NT2/D1 (cell line): ENCODE measurements around the gene FRMD4B.

Source experiments
- DNase-seq: peaks from one replicate; pipeline ENCODE4 v3.0.0-alpha.2; 2011; ENCODE audit warnings: low read depth, low spot score
- H3K27me3 ChIP-seq: 2 replicates; pipeline ENCODE4 v1.6.0; 2011; ENCODE audit warnings: mild to moderate bottlenecking; ENCODE audit not compliant: insufficient read length, insufficient read depth
- H3K36me3 ChIP-seq: 2 replicates; pipeline ENCODE4 v1.6.1; 2011; ENCODE audit warnings: mild to moderate bottlenecking, low read length, mixed read lengths; ENCODE audit not compliant: insufficient read depth, insufficient read length
- H3K4me1 ChIP-seq: 2 replicates; pipeline ENCODE4 v1.5.1; 2011; ENCODE audit not compliant: insufficient read depth, insufficient read length
- H3K4me3 ChIP-seq: 2 replicates; pipeline ENCODE4 v1.5.1; 2011; ENCODE audit warnings: low read depth; ENCODE audit not compliant: insufficient read length
- H3K9ac ChIP-seq: 2 replicates; pipeline ENCODE4 v1.6.0; 2011; ENCODE audit warnings: low read depth; ENCODE audit not compliant: insufficient read length
- H3K9me3 ChIP-seq: 2 replicates; pipeline ENCODE4 v1.5.1; 2011; ENCODE audit warnings: mild to moderate bottlenecking, low read length; ENCODE audit not compliant: insufficient read depth
- SUZ12 ChIP-seq: IDR thresholded peaks from 2 replicates; pipeline ENCODE4 v1.6.1; 2011; ENCODE audit not compliant: insufficient read length, insufficient read depth; ENCODE audit errors: extremely low read depth
- YY1 ChIP-seq: IDR thresholded peaks from 2 replicates; pipeline ENCODE4 v1.6.1; 2011; ENCODE audit not compliant: insufficient read length, insufficient read depth
- ZNF274 ChIP-seq: IDR thresholded peaks from 2 replicates; pipeline ENCODE4 v1.6.1; 2011; ENCODE audit warnings: mild to moderate bottlenecking, low read depth, low read length

Gene FRMD4B

DNA sequence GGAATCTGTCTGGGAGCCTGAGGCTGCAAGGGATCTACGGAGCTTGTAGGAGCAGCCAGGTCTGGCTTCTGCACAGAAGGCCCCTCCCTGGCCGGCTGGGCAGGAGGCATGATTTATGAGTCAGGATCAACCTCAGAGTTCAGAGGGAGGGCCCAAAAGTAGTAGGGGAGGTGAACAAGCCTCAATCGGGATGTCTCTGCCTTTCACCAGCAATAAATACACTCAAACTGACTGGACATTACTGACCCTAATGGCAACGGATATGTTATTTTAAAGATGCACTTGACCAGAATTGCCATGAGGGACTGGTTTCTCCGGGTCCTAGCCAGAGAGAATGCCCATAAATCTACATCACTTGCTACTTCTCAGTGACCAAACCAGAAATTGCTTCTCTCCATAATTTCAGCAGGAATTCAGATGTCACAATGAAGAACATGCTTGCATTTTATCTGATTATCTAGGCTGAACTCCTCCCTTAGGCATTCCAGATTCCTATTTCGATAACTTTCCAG lies 153.9 kb downstream of the FRMD4B start:
- no peak for DNase-seq
- Histone ChIP-seq H3K4me1 (no peaks in the 10 kb centered on the region), H3K4me3 (no peak overlapping the region), H3K27me3 (no peaks in the 10 kb centered on the region), H3K36me3 (peaks cover 27% of the 10 kb centered on the region), H3K9me3 (no peaks in the 10 kb centered on the region), H3K9ac (no peak overlapping the region)
- no peak for TF ChIP-seq ZNF274
- TF ChIP-seq SUZ12: no peak
- no peak for TF ChIP-seq YY1

DNA sequence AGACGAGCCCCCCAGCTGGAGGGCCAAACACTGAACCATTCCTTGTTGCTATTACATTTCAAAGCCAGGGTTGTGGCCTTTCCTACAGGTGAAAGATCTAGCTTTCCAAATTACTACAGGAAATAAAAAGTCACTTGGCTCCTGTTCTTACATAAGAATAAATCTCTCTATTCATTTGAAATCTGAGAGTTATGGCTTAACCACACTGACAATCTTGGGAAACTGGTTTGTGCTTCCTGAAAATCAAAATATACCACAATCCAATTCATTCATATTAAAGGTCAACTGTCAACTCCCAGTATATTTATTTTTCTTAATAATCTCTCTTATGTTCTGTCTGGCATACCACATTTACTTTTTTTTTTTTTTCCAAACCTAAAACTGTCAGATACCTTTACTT lies 159.8 kb downstream of the FRMD4B start:
- no peak overlapping the region for H3K9ac ChIP-seq
- no peaks in the 10 kb centered on the region for H3K4me1 ChIP-seq
- TF ChIP-seq SUZ12: no peak
- no peak for TF ChIP-seq ZNF274
- no peak overlapping the region for H3K4me3 ChIP-seq
- no peaks in the 10 kb centered on the region for H3K27me3 ChIP-seq
- no peak for DNase-seq
- H3K9me3 ChIP-seq: no peaks in the 10 kb centered on the region
- H3K36me3 ChIP-seq: peaks cover 41% of the 10 kb centered on the region

DNA sequence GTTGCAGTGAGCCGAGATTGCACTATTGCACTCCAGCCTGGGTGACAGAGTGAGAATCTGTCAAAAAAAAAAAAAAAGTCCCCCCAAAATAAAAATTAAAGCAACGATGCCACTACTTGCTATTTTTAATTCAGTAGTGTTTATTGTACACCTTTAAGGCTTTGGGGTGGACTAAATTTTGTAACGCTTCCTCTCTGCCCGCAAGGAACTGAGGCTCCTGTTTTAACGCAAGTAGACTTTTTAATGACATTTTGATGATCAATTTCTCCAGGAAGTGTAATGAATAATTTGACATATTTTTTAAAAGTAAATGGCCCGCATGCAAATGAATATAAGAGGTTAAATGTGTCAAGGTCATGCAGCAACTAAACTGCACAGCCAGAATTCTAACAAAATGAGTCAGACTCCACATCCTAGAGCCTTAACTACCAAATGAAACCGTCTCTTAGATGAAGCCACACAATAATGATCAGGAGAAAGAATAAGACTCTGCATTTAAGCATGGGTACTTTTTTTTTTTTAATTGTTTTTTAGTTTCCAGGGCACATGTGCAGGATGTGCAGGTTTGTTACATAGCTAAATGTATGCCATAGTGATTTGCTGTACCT lies 166.7 kb downstream of the FRMD4B start:
- Histone ChIP-seq H3K27me3 (no peaks in the 10 kb centered on the region), H3K4me3 (no peak overlapping the region), H3K9ac (no peak overlapping the region), H3K4me1 (no peaks in the 10 kb centered on the region), H3K36me3 (peaks cover 71% of the 10 kb centered on the region), H3K9me3 (no peaks in the 10 kb centered on the region)
- TF ChIP-seq ZNF274 (no peak), SUZ12 (no peak), YY1 (no peak)
- no peak for DNase-seq

DNA sequence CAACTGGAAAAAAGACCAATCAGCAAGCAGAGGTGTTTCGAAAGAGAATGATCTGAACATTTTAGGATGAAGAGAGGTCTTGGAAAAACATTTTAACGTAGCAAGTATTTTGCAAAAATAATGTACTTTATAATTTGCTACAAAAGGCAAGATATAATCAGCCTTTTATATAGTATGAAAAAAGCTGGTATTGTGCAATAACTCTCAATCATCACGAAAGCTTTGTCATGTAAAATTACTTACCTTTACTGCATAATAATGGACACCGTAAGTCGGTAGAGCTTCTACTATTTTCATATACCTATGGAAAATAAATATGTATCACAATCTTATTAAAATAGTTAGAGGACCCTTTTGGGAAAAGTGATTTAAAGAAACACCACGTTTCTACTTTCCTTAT lies 167.8 kb downstream of the FRMD4B start:
- no peaks in the 10 kb centered on the region for H3K4me1 ChIP-seq
- no peaks in the 10 kb centered on the region for H3K9me3 ChIP-seq
- no peak overlapping the region for H3K9ac ChIP-seq
- DNase-seq: no peak
- no peaks in the 10 kb centered on the region for H3K27me3 ChIP-seq
- H3K36me3 ChIP-seq: peaks cover 70% of the 10 kb centered on the region
- no peak overlapping the region for H3K4me3 ChIP-seq
- TF ChIP-seq ZNF274 (no peak), SUZ12 (no peak), YY1 (no peak)

DNA sequence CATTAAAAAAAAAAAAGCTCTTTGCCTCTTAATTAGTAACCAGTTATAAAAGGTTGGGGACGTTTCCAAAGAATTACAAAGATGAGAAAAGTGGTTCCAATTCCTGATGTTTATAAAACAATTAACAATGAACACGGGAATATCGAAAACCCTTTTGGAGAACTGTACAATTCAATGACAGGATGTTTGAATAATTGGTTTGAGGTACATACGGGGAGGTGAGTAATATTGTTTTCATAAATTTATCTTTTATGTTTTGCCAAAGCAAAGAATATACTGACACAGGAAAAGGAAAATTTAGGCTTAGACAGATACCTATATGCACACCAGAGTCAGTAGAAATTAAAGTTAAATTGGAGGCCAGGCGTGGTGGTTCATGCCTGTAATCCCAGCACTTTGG lies 168.9 kb downstream of the FRMD4B start:
- no peaks in the 10 kb centered on the region for H3K4me1 ChIP-seq

GRCh38 chr3:69214241-69214640 lies 171.6 kb downstream of the FRMD4B start:
- TF ChIP-seq SUZ12: no peak
- TF ChIP-seq ZNF274: no peak
- no peak for TF ChIP-seq YY1
- H3K4me3 ChIP-seq: no peak overlapping the region
- H3K27me3 ChIP-seq: no peaks in the 10 kb centered on the region
- peaks cover 67% of the 10 kb centered on the region for H3K36me3 ChIP-seq
- H3K4me1 ChIP-seq: no peaks in the 10 kb centered on the region
- H3K9ac ChIP-seq: no peak overlapping the region
- no peaks in the 10 kb centered on the region for H3K9me3 ChIP-seq
- DNase-seq: no peak

More for the DNA sequence above, 168.9 kb downstream of the FRMD4B start:
- Histone ChIP-seq H3K36me3 (peaks cover 65% of the 10 kb centered on the region), H3K9me3 (no peaks in the 10 kb centered on the region), H3K4me3 (no peak overlapping the region), H3K27me3 (no peaks in the 10 kb centered on the region), H3K9ac (no peak overlapping the region)
- DNase-seq: no peak
- TF ChIP-seq ZNF274: no peak
- TF ChIP-seq YY1: no peak
- TF ChIP-seq SUZ12: no peak

- H3K4me3 ChIP-seq: no peak overlapping the region
- no peaks in the 10 kb centered on the region for H3K4me1 ChIP-seq
- no peak overlapping the region for H3K9ac ChIP-seq
- no peaks in the 10 kb centered on the region for H3K9me3 ChIP-seq
- H3K36me3 ChIP-seq: peaks cover 66% of the 10 kb centered on the region
- TF ChIP-seq ZNF274 (no peak), YY1 (no peak), SUZ12 (no peak)
- H3K27me3 ChIP-seq: no peaks in the 10 kb centered on the region
- DNase-seq: no peak
Measured at GRCh38 chr3:69212411-69213160, 173.3 kb downstream of the FRMD4B start.
